ENCODE data around the gene ZDHHC14.

The ZDHHC14 gene

GRCh38 chr6:157631838-157632614 lies 251.0 kb downstream of the ZDHHC14 start:
- DNase-seq: no peak

GRCh38 chr6:157632821-157633220 lies 251.8 kb downstream of the ZDHHC14 start:
- no peak for DNase-seq

- no peak for DNase-seq
Observed at GRCh38 chr6:157634546-157634945, 253.6 kb downstream of the ZDHHC14 start.

GRCh38 chr6:157635388-157636244 lies 254.6 kb downstream of the ZDHHC14 start:
- DNase-seq: no peak

- DNase-seq: no peak
Observed at GRCh38 chr6:157637516-157637915, 256.5 kb downstream of the ZDHHC14 start.

GRCh38 chr6:157637941-157638662 lies 257.1 kb downstream of the ZDHHC14 start:
- no peak for DNase-seq

GRCh38 chr6:157638779-157639178 lies 257.8 kb downstream of the ZDHHC14 start:
- DNase-seq: no peak

GRCh38 chr6:157640746-157641451 lies 259.9 kb downstream of the ZDHHC14 start:
- no peak for DNase-seq

- no peak for DNase-seq
Observed at GRCh38 chr6:157641837-157642236, 260.8 kb downstream of the ZDHHC14 start.

- no peak for DNase-seq
Observed at GRCh38 chr6:157642736-157643135, 261.7 kb downstream of the ZDHHC14 start.

GRCh38 chr6:157644043-157644810 lies 263.2 kb downstream of the ZDHHC14 start:
- DNase-seq: peak; percentile 5

GRCh38 chr6:157645201-157645795 lies 264.3 kb downstream of the ZDHHC14 start:
- DNase-seq: no peak

GRCh38 chr6:157646012-157646411 lies 265.0 kb downstream of the ZDHHC14 start:
- no peak for DNase-seq

GRCh38 chr6:157647261-157647915 lies 266.4 kb downstream of the ZDHHC14 start:
- no peak for DNase-seq

GRCh38 chr6:157648561-157648960 lies 267.6 kb downstream of the ZDHHC14 start:
- DNase-seq: no peak

GRCh38 chr6:157649311-157650260 lies 268.6 kb downstream of the ZDHHC14 start:
- DNase-seq: no peak

GRCh38 chr6:157650261-157650640 lies 269.3 kb downstream of the ZDHHC14 start:
- DNase-seq: no peak

- DNase-seq: no peak
Observed at GRCh38 chr6:157650801-157651200, 269.8 kb downstream of the ZDHHC14 start.

GRCh38 chr6:157651731-157652490 lies 270.9 kb downstream of the ZDHHC14 start:
- DNase-seq: no peak
